ENCODE data around the gene KLHL6. TPM values are rescaled to one million over a fixed set of nuclear protein-coding genes. Genes with fewer than 3 reads are reported as not detected.

The KLHL6 gene
- total and polyA plus RNA-seq, 8 donors: 0.58 to 5.7 (median 1.5) TPM

DNA sequence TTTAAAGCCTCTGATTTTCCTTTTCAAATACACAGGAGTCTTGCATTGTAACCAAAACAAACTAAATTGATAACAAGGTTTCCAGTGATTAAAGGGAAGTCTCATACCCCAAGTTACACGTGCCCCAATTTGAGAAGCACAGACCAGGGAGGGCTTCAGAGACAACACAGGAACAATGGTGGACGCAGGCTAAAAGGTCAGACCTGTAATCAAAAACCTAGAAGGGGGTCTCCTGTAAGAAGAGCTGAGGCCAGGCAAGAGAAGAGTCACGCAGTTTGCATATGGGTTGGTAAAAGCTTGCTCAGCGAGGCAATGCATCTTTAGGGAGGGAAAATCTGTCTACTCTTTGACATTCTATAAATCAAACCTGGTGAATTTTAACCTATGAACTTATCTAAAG is 68.5 kb downstream of the KLHL6 start:
- Histone ChIP-seq H3K27ac (no peak overlapping the region), H3K27me3 (no peaks in the 10 kb centered on the region), H3K9me3 (no peaks in the 10 kb centered on the region), H3K4me1 (peaks cover 0 to 13% (median 9%) of the 10 kb centered on the region in 4 donors), H3K4me3 (no peak overlapping the region), H3K36me3 (peaks cover 0 to 5% (median under 1%) of the 10 kb centered on the region in 4 donors)
- intact Hi-C loops (cut with DNase I; ENCODE audit: low total_unique reads): no loop called here
- no peak for DNase-seq
- 53 to 71% (median 68%) methylated on average over 4 of the region's 4 CpGs for WGBS, 5 donors
- TF ChIP-seq POLR2A (IDR thresholded peaks at IDR 0.05) (no peak), EP300 (IDR thresholded peaks at IDR 0.05) (no peak), POLR2AphosphoS5 (IDR thresholded peaks at IDR 0.05) (no peak)
- TF ChIP-seq, protein P1, sequence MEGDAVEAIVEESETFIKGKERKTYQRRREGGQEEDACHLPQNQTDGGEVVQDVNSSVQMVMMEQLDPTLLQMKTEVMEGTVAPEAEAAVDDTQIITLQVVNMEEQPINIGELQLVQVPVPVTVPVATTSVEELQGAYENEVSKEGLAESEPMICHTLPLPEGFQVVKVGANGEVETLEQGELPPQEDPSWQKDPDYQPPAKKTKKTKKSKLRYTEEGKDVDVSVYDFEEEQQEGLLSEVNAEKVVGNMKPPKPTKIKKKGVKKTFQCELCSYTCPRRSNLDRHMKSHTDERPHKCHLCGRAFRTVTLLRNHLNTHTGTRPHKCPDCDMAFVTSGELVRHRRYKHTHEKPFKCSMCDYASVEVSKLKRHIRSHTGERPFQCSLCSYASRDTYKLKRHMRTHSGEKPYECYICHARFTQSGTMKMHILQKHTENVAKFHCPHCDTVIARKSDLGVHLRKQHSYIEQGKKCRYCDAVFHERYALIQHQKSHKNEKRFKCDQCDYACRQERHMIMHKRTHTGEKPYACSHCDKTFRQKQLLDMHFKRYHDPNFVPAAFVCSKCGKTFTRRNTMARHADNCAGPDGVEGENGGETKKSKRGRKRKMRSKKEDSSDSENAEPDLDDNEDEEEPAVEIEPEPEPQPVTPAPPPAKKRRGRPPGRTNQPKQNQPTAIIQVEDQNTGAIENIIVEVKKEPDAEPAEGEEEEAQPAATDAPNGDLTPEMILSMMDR (IDR thresholded peaks at IDR 0.05): no peak

DNA sequence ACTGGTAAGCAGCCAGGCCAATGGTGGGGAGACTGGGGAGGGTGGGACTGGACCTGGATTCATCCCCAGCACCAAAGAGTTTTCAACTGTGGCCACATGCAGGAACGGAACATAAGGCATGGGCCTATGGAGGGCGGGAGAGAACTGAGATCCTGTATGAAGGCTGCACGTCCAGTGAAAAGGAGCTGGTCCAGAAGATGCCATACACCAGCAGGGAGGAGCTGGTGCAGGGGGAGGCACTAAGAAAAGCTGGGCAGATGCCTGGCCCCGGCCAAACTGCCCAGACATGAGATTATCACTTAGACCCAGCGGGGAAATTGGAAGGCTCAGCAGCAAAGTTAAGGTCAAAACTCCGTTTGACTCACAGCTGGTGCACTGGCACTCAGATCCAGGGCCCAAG is 69.0 kb downstream of the KLHL6 start:
- Histone ChIP-seq H3K4me3 (no peak overlapping the region), H3K27ac (no peak overlapping the region), H3K4me1 (peaks cover 0 to 11% (median 9%) of the 10 kb centered on the region in 4 donors), H3K9me3 (no peaks in the 10 kb centered on the region), H3K27me3 (no peaks in the 10 kb centered on the region), H3K36me3 (peaks cover 0 to 1% (median 0%) of the 10 kb centered on the region in 4 donors)
- 86 to 92% (median 90%) methylated on average over 6 of the region's 6 CpGs for WGBS, 5 donors
- no peak for TF ChIP-seq EP300 (IDR thresholded peaks at IDR 0.05)
- TF ChIP-seq, protein P1 (IDR thresholded peaks at IDR 0.05): no peak
- no peak for TF ChIP-seq POLR2AphosphoS5 (IDR thresholded peaks at IDR 0.05)
- DNase-seq: peak in 1 of 2 donors; percentile 20
- intact Hi-C loops (cut with DNase I; ENCODE audit: low total_unique reads): no loop called here

DNA sequence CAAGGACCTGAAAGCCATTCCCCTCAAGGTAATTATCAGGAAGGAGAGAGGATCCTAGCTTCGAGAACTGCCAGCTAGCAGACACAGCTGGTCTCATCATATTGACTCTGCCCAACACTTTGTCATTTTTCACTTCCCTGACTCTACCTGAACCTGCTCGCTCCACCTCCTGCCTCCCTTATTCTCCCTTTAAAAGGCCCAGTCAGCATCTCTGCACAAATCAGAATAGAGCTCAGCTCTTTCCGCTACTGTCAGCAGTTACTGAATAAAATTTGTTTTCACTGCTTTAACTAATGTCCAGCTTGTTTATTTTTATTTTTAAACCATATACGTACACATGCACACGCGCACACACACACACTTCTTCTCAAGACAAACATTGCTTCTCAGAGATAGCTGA is 69.9 kb downstream of the KLHL6 start:
- 89 to 97% (median 91%) methylated on average over 6 of the region's 6 CpGs for WGBS, 5 donors
- intact Hi-C loops (cut with DNase I; ENCODE audit: low total_unique reads): no loop called here

DNA sequence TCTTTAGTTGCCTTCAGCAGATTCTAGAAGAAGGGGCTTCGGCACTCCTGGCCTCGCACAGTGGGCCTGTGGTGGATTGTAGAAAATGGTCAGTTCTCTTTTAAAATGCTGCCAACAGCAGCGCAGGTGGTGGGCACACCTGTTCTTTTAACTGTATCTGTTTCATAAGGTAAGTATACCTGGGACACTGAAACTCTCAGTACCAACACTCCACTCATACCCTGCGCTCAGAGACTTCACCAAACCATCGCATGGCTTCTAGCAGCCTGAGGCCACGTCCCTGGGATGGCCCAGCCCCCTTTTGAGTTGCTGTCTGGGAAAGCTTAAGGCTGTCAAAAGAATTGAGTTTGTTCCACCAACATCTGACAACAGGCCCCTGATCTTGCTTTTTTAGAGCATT is 70.4 kb downstream of the KLHL6 start:
- peak in 1 of 2 donors; percentile 15 for DNase-seq
- Histone ChIP-seq H3K36me3 (no peaks in the 10 kb centered on the region), H3K4me3 (no peak overlapping the region), H3K4me1 (peaks cover 0 to 2% (median under 1%) of the 10 kb centered on the region in 4 donors), H3K9me3 (no peaks in the 10 kb centered on the region), H3K27ac (no peak overlapping the region), H3K27me3 (no peaks in the 10 kb centered on the region)
- intact Hi-C loops (cut with DNase I; ENCODE audit: low total_unique reads): no loop called here
- 93 to 97% (median 96%) methylated on average over 5 to 6 of the region's 6 CpGs for WGBS, 5 donors
- TF ChIP-seq POLR2AphosphoS5 (IDR thresholded peaks at IDR 0.05): no peak
- TF ChIP-seq, protein P1 (IDR thresholded peaks at IDR 0.05): no peak

More for the DNA sequence above, 69.9 kb downstream of the KLHL6 start:
- H3K4me1 ChIP-seq: peaks cover 0 to 7% (median 3%) of the 10 kb centered on the region in 4 donors
- H3K4me3 ChIP-seq: no peak overlapping the region
- no peak overlapping the region for H3K27ac ChIP-seq
- no peak for DNase-seq
- H3K27me3 ChIP-seq: no peaks in the 10 kb centered on the region
- no peaks in the 10 kb centered on the region for H3K9me3 ChIP-seq
- TF ChIP-seq, protein P1 (IDR thresholded peaks at IDR 0.05): no peak
- TF ChIP-seq POLR2AphosphoS5 (IDR thresholded peaks at IDR 0.05) (no peak), EP300 (IDR thresholded peaks at IDR 0.05) (no peak), POLR2A (IDR thresholded peaks at IDR 0.05) (no peak)
- H3K36me3 ChIP-seq: no peaks in the 10 kb centered on the region

All from stomach (tissue), 9 donors.